Fibroblast of lung (primary cell): Measurements from ENCODE around the gene UBA1. TPM values are rescaled to one million over a fixed set of nuclear protein-coding genes. Genes with fewer than 3 reads are reported as not detected.

ENCODE experiments used
- DNase-seq, 2 donors: peaks; one replicate each; pipeline versions ENCODE4 v3.0.0 to v3.0.0-alpha.2; 2010; ENCODE audit warnings: low read depth in 2 of 2
- H2AFZ ChIP-seq: 2 replicates; pipeline ENCODE4 v1.5.1; 2012; ENCODE audit warnings: low read length, control low read depth, inconsistent platforms
- H3K27ac ChIP-seq: 2 replicates; pipeline ENCODE4 v1.5.1; 2011; ENCODE audit warnings: low read length, control low read depth; ENCODE audit not compliant: insufficient read depth
- H3K27me3 ChIP-seq: 2 replicates; pipeline ENCODE4 v1.5.1; 2011; ENCODE audit warnings: mild to moderate bottlenecking, low read length; ENCODE audit not compliant: control insufficient read depth, insufficient read depth
- H3K36me3 ChIP-seq: 2 replicates; pipeline ENCODE4 v1.5.1; 2011; ENCODE audit warnings: low read length; ENCODE audit not compliant: control insufficient read depth, insufficient read depth
- H3K4me1 ChIP-seq: 2 replicates; pipeline ENCODE4 v1.5.1; 2011; ENCODE audit warnings: low read length; ENCODE audit not compliant: control insufficient read depth, insufficient read depth; ENCODE audit errors: extremely low read depth
- H3K4me2 ChIP-seq: 2 replicates; pipeline ENCODE4 v1.5.1; 2011; ENCODE audit warnings: low read length, control low read depth; ENCODE audit not compliant: insufficient read depth; ENCODE audit errors: extremely low read depth
- H3K4me3 ChIP-seq, 4 experiments: fragments of 200-600 bp in 1 of 4; sonication (generic) in 1 of 4; replicated peaks in 1 of 4; 2 replicates each; pipeline ENCODE4 v1.5.1; 2011 to 2016; ENCODE audit warnings: low read length in 4 of 4, low read depth in 3 of 4, mild to moderate bottlenecking in 3 of 4, control low read depth in 2 of 4, inconsistent platforms in 1 of 4, mixed read lengths in 1 of 4; ENCODE audit not compliant: insufficient read depth in 1 of 4; ENCODE audit errors: control extremely low read depth in 1 of 4
- H3K79me2 ChIP-seq: 2 replicates; pipeline ENCODE4 v1.5.1; 2012; ENCODE audit warnings: mild to moderate bottlenecking, low read length, inconsistent platforms; ENCODE audit not compliant: control insufficient read depth, insufficient read depth
- H3K9ac ChIP-seq: 2 replicates; pipeline ENCODE4 v1.5.1; 2011; ENCODE audit warnings: mild to moderate bottlenecking, low read length, control low read depth; ENCODE audit not compliant: insufficient read depth
- H3K9me3 ChIP-seq: 2 replicates; pipeline ENCODE4 v1.5.1; 2012; ENCODE audit warnings: low read depth, low read length; ENCODE audit not compliant: control insufficient read depth, insufficient read depth
- H4K20me1 ChIP-seq: 2 replicates; pipeline ENCODE4 v1.5.1; 2011; ENCODE audit warnings: low read length; ENCODE audit not compliant: control insufficient read depth, insufficient read depth; ENCODE audit errors: extremely low read depth
- EZH2 ChIP-seq: IDR thresholded peaks from 2 replicates; pipeline ENCODE4 v1.5.1; 2012; ENCODE audit warnings: low read length, control low read depth, mild to moderate bottlenecking; ENCODE audit errors: missing control alignments
- polyA plus RNA-seq, 2 donors: library from polyadenylated mRNA; depleted of rRNA in 1 of 2; stranded (reverse) in 1 of 2; unstranded in 1 of 2; fragments of >200 nt; gene quantifications; 2 replicates each; pipeline ENCODE4 v1.2.1, GENCODE V29; 2011 to 2012; ENCODE audit warnings: missing spikeins in 1 of 2
- total RNA-seq: library from RNA; depleted of rRNA; stranded (reverse); fragments of >200 nt; gene quantifications from 2 replicates; pipeline ENCODE4 v1.2.1, GENCODE V29; 2014
- TF ChIP-seq, protein P1 (sequence below), 2 donors: IDR thresholded peaks in 1 of 2; conservative IDR thresholded peaks in 1 of 2; 1 replicate in 1 of 2; 2 replicates in 1 of 2; pipeline ENCODE4 v1.5.1; 2011 to 2012; ENCODE audit warnings: low read length in 2 of 2, control low read depth in 1 of 2, inconsistent platforms in 1 of 2, low read depth in 1 of 2, mild to moderate bottlenecking in 1 of 2

The UBA1 gene
- total and polyA plus RNA-seq, 2 donors (not counting 1 experiment from before 2014, with no cell fraction given) = 135 to 158 TPM

GRCh38 chrX:47218280-47218919 is 24.8 kb downstream of the UBA1 start, which contains the start of gene CDK16:
Gene CDK16, plus strand, starts transcription at chrX:47218681. Its CDS starts 4,877 bp downstream, at chrX:47223558.
- DNase-seq = peak; percentile 82 to 83
- peak within 1 kb of the TSS; percentile 74 to 82 (median 76) for H3K4me3 ChIP-seq

GRCh38 chrX:47218920-47219815 is 25.5 kb downstream of the UBA1 start:
- peaks cover 19% of the 10 kb centered on the region for H3K36me3 ChIP-seq
- peaks cover 9% of the 10 kb centered on the region for H3K4me1 ChIP-seq
- no peaks in the 10 kb centered on the region for H4K20me1 ChIP-seq
- H3K4me3 ChIP-seq = peak overlapping the region; percentile 74 to 82 (median 76)
- peak overlapping the region; percentile 42 for H3K4me2 ChIP-seq
- H3K9ac ChIP-seq = peak overlapping the region; percentile 92
- H3K27me3 ChIP-seq = no peaks in the 10 kb centered on the region
- peaks cover 43% of the 10 kb centered on the region for H3K79me2 ChIP-seq
- H3K9me3 ChIP-seq = no peaks in the 10 kb centered on the region
- DNase-seq = peak in 1 of 2 donors; percentile 12
- TF ChIP-seq EZH2 = no peak
- TF ChIP-seq, protein P1, sequence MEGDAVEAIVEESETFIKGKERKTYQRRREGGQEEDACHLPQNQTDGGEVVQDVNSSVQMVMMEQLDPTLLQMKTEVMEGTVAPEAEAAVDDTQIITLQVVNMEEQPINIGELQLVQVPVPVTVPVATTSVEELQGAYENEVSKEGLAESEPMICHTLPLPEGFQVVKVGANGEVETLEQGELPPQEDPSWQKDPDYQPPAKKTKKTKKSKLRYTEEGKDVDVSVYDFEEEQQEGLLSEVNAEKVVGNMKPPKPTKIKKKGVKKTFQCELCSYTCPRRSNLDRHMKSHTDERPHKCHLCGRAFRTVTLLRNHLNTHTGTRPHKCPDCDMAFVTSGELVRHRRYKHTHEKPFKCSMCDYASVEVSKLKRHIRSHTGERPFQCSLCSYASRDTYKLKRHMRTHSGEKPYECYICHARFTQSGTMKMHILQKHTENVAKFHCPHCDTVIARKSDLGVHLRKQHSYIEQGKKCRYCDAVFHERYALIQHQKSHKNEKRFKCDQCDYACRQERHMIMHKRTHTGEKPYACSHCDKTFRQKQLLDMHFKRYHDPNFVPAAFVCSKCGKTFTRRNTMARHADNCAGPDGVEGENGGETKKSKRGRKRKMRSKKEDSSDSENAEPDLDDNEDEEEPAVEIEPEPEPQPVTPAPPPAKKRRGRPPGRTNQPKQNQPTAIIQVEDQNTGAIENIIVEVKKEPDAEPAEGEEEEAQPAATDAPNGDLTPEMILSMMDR (conservative IDR thresholded peaks at IDR 0.05 in 1 of 2, IDR thresholded peaks at IDR 0.05 in 1 of 2; ENCODE audit: low read depth in 1 of 2, low read length in 2 of 2) = no peak
- no peak overlapping the region for H2AFZ ChIP-seq
- H3K27ac ChIP-seq = peak overlapping the region; percentile 98

More at GRCh38 chrX:47218280-47218919, 24.8 kb downstream of the UBA1 start, which contains the start of gene CDK16:
- TF ChIP-seq EZH2 = no peak
- TF ChIP-seq, protein P1 (conservative IDR thresholded peaks at IDR 0.05 in 1 of 2, IDR thresholded peaks at IDR 0.05 in 1 of 2; ENCODE audit: low read depth in 1 of 2, low read length in 2 of 2) = no peak
- peaks cover 9% of the 10 kb centered on the region for H3K4me1 ChIP-seq
- H3K9ac ChIP-seq = peak within 1 kb of the TSS; percentile 92
- H3K79me2 ChIP-seq = peaks cover 43% of the 10 kb centered on the region
- H3K9me3 ChIP-seq = no peaks in the 10 kb centered on the region
- H3K36me3 ChIP-seq = peaks cover 17% of the 10 kb centered on the region
- H3K4me2 ChIP-seq = peak within 1 kb of the TSS; percentile 99
- H2AFZ ChIP-seq = peak within 1 kb of the TSS; percentile 95
- H3K27me3 ChIP-seq = no peaks in the 10 kb centered on the region
- H3K27ac ChIP-seq = peak within 1 kb of the TSS; percentile 98
- H4K20me1 ChIP-seq = no peaks in the 10 kb centered on the region

GRCh38 chrX:47221756-47222155 is 28.1 kb downstream of the UBA1 start:
- H3K36me3 ChIP-seq = peaks cover 19% of the 10 kb centered on the region
- no peak overlapping the region for H2AFZ ChIP-seq
- no peak overlapping the region for H3K27ac ChIP-seq
- H3K4me2 ChIP-seq = no peak overlapping the region
- no peak overlapping the region for H3K9ac ChIP-seq
- H3K4me3 ChIP-seq = no peak overlapping the region
- H3K9me3 ChIP-seq = no peaks in the 10 kb centered on the region
- DNase-seq = no peak
- no peak for TF ChIP-seq EZH2
- TF ChIP-seq, protein P1 (conservative IDR thresholded peaks at IDR 0.05 in 1 of 2, IDR thresholded peaks at IDR 0.05 in 1 of 2; ENCODE audit: low read depth in 1 of 2, low read length in 2 of 2) = no peak
- peaks cover 7% of the 10 kb centered on the region for H3K4me1 ChIP-seq
- peaks cover 43% of the 10 kb centered on the region for H3K79me2 ChIP-seq
- no peaks in the 10 kb centered on the region for H4K20me1 ChIP-seq
- H3K27me3 ChIP-seq = no peaks in the 10 kb centered on the region
